Ishikawa (cell line): Measurements from ENCODE around the gene ITGA1.

Source experiments
- CEBPB ChIP-seq: IDR thresholded peaks from 2 replicates; pipeline ENCODE4 v1.6.1; 2012
- CREB1 ChIP-seq: IDR thresholded peaks from 2 replicates; pipeline ENCODE4 v1.6.1; 2012; ENCODE audit warnings: low read depth
- EGR1 ChIP-seq: IDR thresholded peaks from 2 replicates; pipeline ENCODE4 v1.6.1; 2012
- EP300 ChIP-seq: IDR thresholded peaks from 2 replicates; pipeline ENCODE4 v1.6.1; 2012; ENCODE audit warnings: borderline replicate concordance
- FOXM1 ChIP-seq: IDR thresholded peaks from 2 replicates; pipeline ENCODE4 v1.6.1; 2012; ENCODE audit warnings: low read depth, borderline replicate concordance
- MAX ChIP-seq: IDR thresholded peaks from 2 replicates; pipeline ENCODE4 v1.6.1; 2012
- NFIC ChIP-seq: IDR thresholded peaks from 2 replicates; pipeline ENCODE4 v1.6.1; 2012
- RAD21 ChIP-seq: IDR thresholded peaks from 2 replicates; pipeline ENCODE4 v1.6.1; 2012; ENCODE audit warnings: low read depth
- REST ChIP-seq: IDR thresholded peaks from 2 replicates; pipeline ENCODE4 v1.6.1; 2012; ENCODE audit warnings: low read depth, mild to moderate bottlenecking
- TAF1 ChIP-seq: IDR thresholded peaks from 2 replicates; pipeline ENCODE4 v1.6.1; 2012; ENCODE audit warnings: low read depth, mild to moderate bottlenecking
- TEAD4 ChIP-seq: IDR thresholded peaks from 2 replicates; pipeline ENCODE4 v1.6.1; 2012
- USF1 ChIP-seq: IDR thresholded peaks from 2 replicates; pipeline ENCODE4 v1.6.1; 2012
- YY1 ChIP-seq: IDR thresholded peaks from 2 replicates; pipeline ENCODE4 v1.6.1; 2012; ENCODE audit warnings: low read depth
- ZBTB7A ChIP-seq: IDR thresholded peaks from 2 replicates; pipeline ENCODE4 v1.6.1; 2012; ENCODE audit warnings: low read depth

- no peak for TF ChIP-seq FOXM1
- no peak for TF ChIP-seq YY1
- no peak for TF ChIP-seq REST
- TF ChIP-seq NFIC: no peak
- TF ChIP-seq TAF1: no peak
- TF ChIP-seq EP300: no peak
- no peak for TF ChIP-seq ZBTB7A
- no peak for TF ChIP-seq MAX
- TF ChIP-seq USF1: no peak
- no peak for TF ChIP-seq CEBPB
- TF ChIP-seq RAD21: no peak
- no peak for TF ChIP-seq TEAD4
- TF ChIP-seq EGR1: no peak
- no peak for TF ChIP-seq CREB1
These were observed 44.2 kb upstream of the ITGA1 start for GRCh38 chr5:52743529-52743928.
